Neuronal stem cell (in vitro differentiated cells): ENCODE measurements around the gene ZNF536.
A peak's percentile ranks its signal among the peaks of the same experiment; 100 is the strongest.

Experiments used
- DNase-seq: peaks from one replicate; pipeline ENCODE4 v3.0.0-alpha.2; 2013; ENCODE audit warnings: low spot score
- H2AFZ ChIP-seq: one replicate; pipeline ENCODE4 v1.6.1; 2013; ENCODE audit warnings: mild to moderate bottlenecking, low read length, inconsistent platforms
- H2AK5ac ChIP-seq: 2 replicates; pipeline ENCODE4 v1.6.1; 2013; ENCODE audit warnings: low read depth, mild to moderate bottlenecking, inconsistent platforms, low read length, moderate library complexity, mixed read lengths
- H2BK120ac ChIP-seq: 2 replicates; pipeline ENCODE4 v1.6.1; 2013; ENCODE audit warnings: low read depth, mild to moderate bottlenecking, inconsistent platforms, low read length, moderate library complexity, mixed read lengths
- H2BK12ac ChIP-seq: one replicate; pipeline ENCODE4 v1.6.1; 2013; ENCODE audit warnings: low read length, inconsistent platforms
- H2BK15ac ChIP-seq: 2 replicates; pipeline ENCODE4 v1.6.1; 2013; ENCODE audit warnings: mild to moderate bottlenecking, low read length, inconsistent platforms, mixed read lengths
- H2BK5ac ChIP-seq: one replicate; pipeline ENCODE4 v1.6.1; 2013; ENCODE audit warnings: inconsistent platforms, mild to moderate bottlenecking, low read length, moderate library complexity
- H3K14ac ChIP-seq: one replicate; pipeline ENCODE4 v1.6.1; 2013; ENCODE audit warnings: low read length, inconsistent platforms
- H3K18ac ChIP-seq: 2 replicates; pipeline ENCODE4 v1.6.1; 2013; ENCODE audit warnings: low read length, inconsistent platforms
- H3K23ac ChIP-seq: 2 replicates; pipeline ENCODE4 v1.6.1; 2013; ENCODE audit warnings: low read depth, mild to moderate bottlenecking, mixed read lengths, low read length, inconsistent platforms; ENCODE audit not compliant: poor library complexity
- H3K27ac ChIP-seq: replicated peaks from 3 replicates; pipeline ENCODE4 v1.5.1; 2013; ENCODE audit warnings: low read length, inconsistent platforms
- H3K27me3 ChIP-seq, 3 experiments: 2 replicates each; pipeline ENCODE4 v1.6.1; 2013; ENCODE audit warnings: low read length in 3 of 3, mild to moderate bottlenecking in 2 of 3, inconsistent platforms in 1 of 3, low read depth in 1 of 3, mixed read lengths in 1 of 3, moderate library complexity in 1 of 3; ENCODE audit not compliant: control insufficient read depth in 3 of 3, insufficient read depth in 3 of 3
- H3K36me3 ChIP-seq, 2 donors: replicated peaks in 1 of 2; 2 replicates each; pipeline ENCODE4 v1.6.1; 2013; ENCODE audit warnings: low read length in 2 of 2; ENCODE audit not compliant: control insufficient read depth in 2 of 2, insufficient read depth in 2 of 2
- H3K4ac ChIP-seq: 2 replicates; pipeline ENCODE4 v1.6.1; 2013; ENCODE audit warnings: inconsistent platforms, mild to moderate bottlenecking, low read length, moderate library complexity
- H3K4me1 ChIP-seq, 2 donors: 1 replicate in 1 of 2; 2 replicates in 1 of 2; pipeline ENCODE4 v1.6.1; 2013; ENCODE audit warnings: low read length in 2 of 2, low read depth in 1 of 2; ENCODE audit not compliant: control insufficient read depth in 2 of 2, insufficient read depth in 1 of 2
- H3K4me2 ChIP-seq: one replicate; pipeline ENCODE4 v1.6.1; 2013; ENCODE audit warnings: mild to moderate bottlenecking, low read length, inconsistent platforms; ENCODE audit not compliant: insufficient read depth, poor library complexity, severe bottlenecking
- H3K4me3 ChIP-seq, 2 donors: 2 replicates each; pipeline ENCODE4 v1.5.1; 2013; ENCODE audit warnings: low read length in 2 of 2, mild to moderate bottlenecking in 2 of 2, inconsistent platforms in 1 of 2, moderate library complexity in 1 of 2
- H3K79me1 ChIP-seq: one replicate; pipeline ENCODE4 v1.6.1; 2013; ENCODE audit warnings: low read depth, mild to moderate bottlenecking, inconsistent platforms, low read length, moderate library complexity
- H3K9ac ChIP-seq: one replicate; pipeline ENCODE4 v1.6.1; 2013; ENCODE audit warnings: mild to moderate bottlenecking, low read depth, low read length, inconsistent platforms; ENCODE audit not compliant: poor library complexity
- H3K9me3 ChIP-seq, 2 donors: replicated peaks in 1 of 2; 2 replicates each; pipeline versions ENCODE3 to v1.6.1; 2013; ENCODE audit warnings: low read length in 2 of 2, mild to moderate bottlenecking in 2 of 2, inconsistent platforms in 1 of 2, low read depth in 1 of 2, mixed read lengths in 1 of 2, moderate library complexity in 1 of 2; ENCODE audit not compliant: control insufficient read depth in 2 of 2, insufficient read depth in 1 of 2
- H4K8ac ChIP-seq: one replicate; pipeline ENCODE4 v1.6.1; 2013; ENCODE audit warnings: low read depth, mild to moderate bottlenecking, inconsistent platforms, low read length, moderate library complexity
- H4K91ac ChIP-seq: one replicate; pipeline ENCODE4 v1.6.1; 2013; ENCODE audit warnings: low read length, low read depth, mild to moderate bottlenecking, inconsistent platforms; ENCODE audit not compliant: poor library complexity
- WGBS, 2 donors: extraction: QIAGEN DNeasy Blood & Tissue Kit; methylation state at CpG; one replicate each; pipeline ENCODE4 v1.1.7; 2013; ENCODE audit warnings: missing lambda C conversion rate in 2 of 2, mixed read lengths in 1 of 2; ENCODE audit not compliant: insufficient read length in 2 of 2, insufficient replicate concordance in 1 of 2; ENCODE audit errors: extremely low coverage in 2 of 2; 5-methylcytosine and 5-hydroxymethylcytosine counted together

Gene ZNF536

GRCh38 chr19:30467239-30467638 is 95.1 kb downstream of the ZNF536 start:
- Histone ChIP-seq H4K91ac (no peak overlapping the region), H3K36me3 (no peaks in the 10 kb centered on the region), H2BK120ac (no peak overlapping the region), H3K18ac (no peak overlapping the region), H3K4me3 (no peak overlapping the region), H2AK5ac (no peak overlapping the region), H3K14ac (no peak overlapping the region), H4K8ac (no peak overlapping the region), H3K4ac (no peak overlapping the region), H2BK12ac (no peak overlapping the region), H3K27ac (no peak overlapping the region), H3K4me1 (peaks cover 0 to 4% of the 10 kb centered on the region in 2 donors), H3K9me3 (peaks cover 0 to 2% of the 10 kb centered on the region in 2 donors), H2BK15ac (no peak overlapping the region), H2BK5ac (no peak overlapping the region), H2AFZ (no peak overlapping the region), H3K27me3 (no peaks in the 10 kb centered on the region), H3K4me2 (no peak overlapping the region), H3K23ac (no peak overlapping the region), H3K9ac (no peak overlapping the region), H3K79me1 (no peaks in the 10 kb centered on the region)
- no peak for DNase-seq
- no CpG with 5 or more reads among the region's 4 CpGs for WGBS, 2 donors

DNA sequence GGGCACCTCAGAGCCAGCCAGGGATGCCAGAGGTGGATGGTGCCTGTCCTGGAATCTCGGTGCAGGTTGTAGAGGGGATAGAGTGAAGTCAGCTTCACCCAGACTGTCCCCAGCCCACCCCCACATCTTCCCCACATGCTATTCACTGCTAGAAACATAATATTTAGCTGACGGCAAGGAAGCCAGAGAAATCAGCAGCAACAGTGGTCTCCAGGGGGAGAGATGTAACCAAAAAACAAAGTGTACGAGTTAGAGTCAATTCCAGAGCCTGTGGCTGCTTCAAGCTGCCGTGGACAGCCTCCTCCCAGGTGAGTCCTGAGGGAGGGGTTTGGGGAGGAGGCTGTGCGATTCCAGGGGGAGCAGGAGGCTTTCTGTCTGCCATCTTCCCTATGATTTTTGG is 97.6 kb downstream of the ZNF536 start:
- H3K18ac ChIP-seq = no peak overlapping the region
- WGBS, 2 donors = no CpG with 5 or more reads among the region's 5 CpGs
- no peak overlapping the region for H4K8ac ChIP-seq
- H3K27me3 ChIP-seq = no peaks in the 10 kb centered on the region
- H4K91ac ChIP-seq = no peak overlapping the region
- H3K4ac ChIP-seq = no peak overlapping the region
- H3K27ac ChIP-seq = no peak overlapping the region
- H3K9me3 ChIP-seq = no peaks in the 10 kb centered on the region
- peaks cover 0 to 4% of the 10 kb centered on the region in 2 donors for H3K4me1 ChIP-seq
- no peak overlapping the region for H2AK5ac ChIP-seq
- no peak overlapping the region for H2BK12ac ChIP-seq
- H3K9ac ChIP-seq = no peak overlapping the region
- H3K23ac ChIP-seq = no peak overlapping the region
- no peaks in the 10 kb centered on the region for H3K79me1 ChIP-seq
- no peaks in the 10 kb centered on the region for H3K36me3 ChIP-seq
- H2BK120ac ChIP-seq = no peak overlapping the region
- no peak overlapping the region for H2BK15ac ChIP-seq
- no peak overlapping the region for H3K4me3 ChIP-seq
- H2BK5ac ChIP-seq = no peak overlapping the region
- no peak overlapping the region for H3K4me2 ChIP-seq
- H2AFZ ChIP-seq = no peak overlapping the region
- no peak overlapping the region for H3K14ac ChIP-seq
- DNase-seq = no peak

GRCh38 chr19:30471441-30471840 is 99.3 kb downstream of the ZNF536 start:
- H3K9me3 ChIP-seq = no peaks in the 10 kb centered on the region
- no peak overlapping the region for H2BK5ac ChIP-seq
- peaks cover 0 to 4% of the 10 kb centered on the region in 2 donors for H3K4me1 ChIP-seq
- H2BK120ac ChIP-seq = no peak overlapping the region
- no peak overlapping the region for H2AFZ ChIP-seq
- H3K4me2 ChIP-seq = no peak overlapping the region
- peak overlapping the region; percentile 12 for H3K18ac ChIP-seq
- no peak overlapping the region for H4K8ac ChIP-seq
- H3K27ac ChIP-seq = no peak overlapping the region
- no peak overlapping the region for H3K14ac ChIP-seq
- no peak overlapping the region for H3K4ac ChIP-seq
- no peaks in the 10 kb centered on the region for H3K27me3 ChIP-seq
- H3K23ac ChIP-seq = no peak overlapping the region
- no peak overlapping the region for H4K91ac ChIP-seq
- no peak overlapping the region for H3K4me3 ChIP-seq
- no peak overlapping the region for H2BK15ac ChIP-seq
- WGBS, 2 donors = no CpG with 5 or more reads among the region's 4 CpGs
- no peaks in the 10 kb centered on the region for H3K36me3 ChIP-seq
- H3K9ac ChIP-seq = no peak overlapping the region
- DNase-seq = no peak
- no peak overlapping the region for H2BK12ac ChIP-seq
- H2AK5ac ChIP-seq = peak overlapping the region; percentile 64
- no peaks in the 10 kb centered on the region for H3K79me1 ChIP-seq

GRCh38 chr19:30473334-30473867 is 101.2 kb downstream of the ZNF536 start:
- Histone ChIP-seq H3K18ac (no peak overlapping the region), H3K9me3 (no peaks in the 10 kb centered on the region), H3K27me3 (no peaks in the 10 kb centered on the region), H3K23ac (no peak overlapping the region), H3K4me3 (no peak overlapping the region), H3K79me1 (no peaks in the 10 kb centered on the region), H2AK5ac (no peak overlapping the region), H3K27ac (no peak overlapping the region), H2AFZ (no peak overlapping the region), H3K14ac (no peak overlapping the region), H2BK12ac (no peak overlapping the region), H3K4ac (peak overlapping the region; percentile 24), H2BK120ac (no peak overlapping the region), H2BK5ac (no peak overlapping the region), H3K4me1 (peaks cover 0 to 2% of the 10 kb centered on the region in 2 donors), H3K9ac (no peak overlapping the region), H2BK15ac (no peak overlapping the region), H4K8ac (no peak overlapping the region), H3K36me3 (no peaks in the 10 kb centered on the region), H3K4me2 (no peak overlapping the region), H4K91ac (no peak overlapping the region)
- no peak for DNase-seq
- WGBS, 2 donors = no CpG with 5 or more reads among the region's 5 CpGs
